B cell (primary cell): ENCODE data around the gene BEST1. TPM values are rescaled to one million over a fixed set of nuclear protein-coding genes. Genes with fewer than 3 reads are reported as not detected.

Experiments
- ATAC-seq: fragments of 200-7000 bp; cut with Tn5 transposase; one replicate; pipeline ENCODE4 v1.10.0; 2021; ENCODE audit warnings: low read depth, mild to moderate bottlenecking, moderate number of reproducible peaks, moderate library complexity
- CTCF ChIA-PET: fragments of 350-600 bp; sonication (Branson Sonifier 250); formaldehyde crosslinking; loops from one replicate; lab custom pipeline; 2021; ENCODE audit warnings: antibody characterized with exemption, inconsistent platforms; lab: Charles Lee
- POLR2A ChIA-PET: fragments of 350-600 bp; sonication (Branson Sonifier 250); formaldehyde crosslinking; loops from one replicate; lab custom pipeline; 2021; ENCODE audit warnings: antibody characterized with exemption; lab: Charles Lee
- DNase-seq: peaks from one replicate; pipeline ENCODE4 v3.0.0; 2013
- H2AFZ ChIP-seq: 2 replicates; pipeline ENCODE4 v1.6.1; 2012; ENCODE audit warnings: mild to moderate bottlenecking, low read depth, low read length; ENCODE audit not compliant: insufficient read depth, poor library complexity, severe bottlenecking
- H3K27ac ChIP-seq, 2 donors: 1 replicate in 1 of 2; 2 replicates in 1 of 2; pipeline ENCODE4 v1.5.1; 2012 to 2013; ENCODE audit warnings: low read length in 2 of 2, mild to moderate bottlenecking in 2 of 2, moderate library complexity in 1 of 2
- H3K27me3 ChIP-seq, 4 experiments: fragments of 200-600 bp in 1 of 4; sonication (generic) in 1 of 4; replicated peaks in 1 of 4; 1 replicate in 2 of 4; 2 replicates in 2 of 4; pipeline versions ENCODE4 v1.6.1 to v1.7.0; 2013 to 2016; ENCODE audit warnings: low read length in 3 of 4, mild to moderate bottlenecking in 2 of 4, mixed read lengths in 1 of 4, moderate library complexity in 1 of 4; ENCODE audit not compliant: insufficient read depth in 4 of 4, control insufficient read depth in 3 of 4; ENCODE audit errors: control extremely low read depth in 1 of 4
- H3K36me3 ChIP-seq, 2 experiments: replicated peaks in 1 of 2; 1 replicate in 1 of 2; 2 replicates in 1 of 2; pipeline versions ENCODE4 v1.6.1 to v1.7.1; 2013; ENCODE audit warnings: low read length in 1 of 2; ENCODE audit not compliant: insufficient read depth in 2 of 2, control insufficient read depth in 1 of 2; ENCODE audit errors: control extremely low read depth in 1 of 2, extremely low read depth in 1 of 2
- H3K4me1 ChIP-seq, 2 donors: fragments of 200-600 bp in 1 of 2; sonication (generic) in 1 of 2; 1 replicate in 1 of 2; 2 replicates in 1 of 2; pipeline versions ENCODE4 v1.5.1 to v1.6.1; 2013 to 2017; ENCODE audit warnings: low read length in 2 of 2; ENCODE audit not compliant: control insufficient read depth in 2 of 2, insufficient read depth in 2 of 2
- H3K4me2 ChIP-seq: replicated peaks from 2 replicates; pipeline ENCODE3; 2012; ENCODE audit warnings: mild to moderate bottlenecking, low read depth, low read length; ENCODE audit not compliant: poor library complexity, severe bottlenecking
- H3K4me3 ChIP-seq, 5 experiments: fragments of 200-600 bp in 1 of 5; sonication (generic) in 1 of 5; 1 replicate in 3 of 5; 2 replicates in 2 of 5; pipeline versions ENCODE4 v1.5.1 to v1.7.0; 2011 to 2016; ENCODE audit warnings: low read length in 4 of 5, mild to moderate bottlenecking in 4 of 5, low read depth in 2 of 5, control low read depth in 1 of 5, moderate library complexity in 1 of 5; ENCODE audit not compliant: insufficient read depth in 1 of 5; ENCODE audit errors: control extremely low read depth in 1 of 5, extremely low read depth in 1 of 5
- H3K79me2 ChIP-seq: fragments of 200-600 bp; sonication (generic); one replicate; pipeline ENCODE4 v1.6.0; 2016; ENCODE audit warnings: low read length; ENCODE audit not compliant: control insufficient read depth, insufficient read depth
- H3K9ac ChIP-seq: fragments of 200-600 bp; sonication (generic); 2 replicates; pipeline ENCODE4 v1.6.1; 2017; ENCODE audit warnings: mild to moderate bottlenecking, low read length, moderate library complexity
- H3K9me3 ChIP-seq, 3 donors: one replicate each; pipeline versions ENCODE4 v1.6.1 to v1.7.1; 2013; ENCODE audit warnings: low read length in 2 of 3; ENCODE audit not compliant: control insufficient read depth in 2 of 3, insufficient read depth in 1 of 3; ENCODE audit errors: control extremely low read depth in 1 of 3
- H4K20me1 ChIP-seq: 2 replicates; pipeline ENCODE4 v1.6.0; 2012; ENCODE audit warnings: mild to moderate bottlenecking, low read length; ENCODE audit not compliant: insufficient read depth, control insufficient read depth, poor library complexity, severe bottlenecking
- H3K27ac Mint-ChIP-seq: one replicate; pipeline ENCODE4 v1.8.0; 2021; ENCODE audit warnings: mixed read lengths
- H3K27me3 Mint-ChIP-seq: one replicate; pipeline ENCODE4 v1.8.0; 2021; ENCODE audit warnings: mixed read lengths
- H3K4me1 Mint-ChIP-seq: one replicate; pipeline ENCODE4 v1.8.0; 2021; ENCODE audit warnings: mixed read lengths
- H3K4me3 Mint-ChIP-seq: one replicate; pipeline ENCODE4 v1.8.0; 2021; ENCODE audit warnings: mixed read lengths
- H3K9me3 Mint-ChIP-seq: one replicate; pipeline ENCODE4 v1.8.0; 2022; ENCODE audit warnings: mixed read lengths; ENCODE audit not compliant: insufficient read depth
- EZH2 ChIP-seq: IDR thresholded peaks from 2 replicates; pipeline ENCODE4 v1.6.1; 2012; ENCODE audit warnings: borderline replicate concordance, low read depth, mild to moderate bottlenecking, moderate library complexity, low read length; ENCODE audit not compliant: insufficient read depth, poor library complexity, severe bottlenecking
- WGBS: methylation state at CpG from one replicate; pipeline ENCODE4 v1.1.5; 2013; ENCODE audit warnings: missing lambda C conversion rate; ENCODE audit not compliant: insufficient coverage; 5-methylcytosine and 5-hydroxymethylcytosine counted together
- intact Hi-C: fragments of 100-400 bp; cut with micrococcal nuclease; formaldehyde crosslinking; loops from one replicate; pipeline ENCODE4 v1.10.0; 2022
- polyA minus RNA-seq: library from RNA; depleted of rRNA, polyadenylated mRNA; stranded (reverse); fragments of >200 nt; gene quantifications from 2 replicates; pipeline ENCODE4 v1.2.3, GENCODE V29; 2012
- polyA plus RNA-seq: library from polyadenylated mRNA; depleted of rRNA; stranded (reverse); fragments of >200 nt; gene quantifications from 2 replicates; pipeline ENCODE4 v1.2.3, GENCODE V29; 2012
- total RNA-seq, 2 donors: library from RNA; stranded (reverse); fragments of 120-200 nt in 1 of 2; gene quantifications; 1 replicate in 1 of 2; 2 replicates in 1 of 2; pipeline versions ENCODE4 v1.2.3 to v1.2.4, GENCODE V29; 2013 to 2022
- TF ChIP-seq, protein P1 (sequence below): fragments of 200-600 bp; IDR thresholded peaks from one replicate; pipeline ENCODE4 v1.8.0; 2022; ENCODE audit warnings: antibody characterized with exemption, mild to moderate bottlenecking

Gene BEST1
- total RNA-seq (0.78 and 0.99 TPM in 2 replicates), polyA plus RNA-seq (0.07 and 0.42 TPM in 2 replicates), polyA minus RNA-seq (0.21 and 0.69 TPM in 2 replicates)
- 0.33 TPM for total RNA-seq (2013)

GRCh38 chr11:61950035-61950547, at the start of gene BEST1:
Gene BEST1, plus strand, starts transcription at chr11:61950351. Its CDS starts 1,456 bp downstream, at chr11:61951807.
- no peak for DNase-seq
- TF ChIP-seq EZH2, result no peak
- TF ChIP-seq, protein P1, sequence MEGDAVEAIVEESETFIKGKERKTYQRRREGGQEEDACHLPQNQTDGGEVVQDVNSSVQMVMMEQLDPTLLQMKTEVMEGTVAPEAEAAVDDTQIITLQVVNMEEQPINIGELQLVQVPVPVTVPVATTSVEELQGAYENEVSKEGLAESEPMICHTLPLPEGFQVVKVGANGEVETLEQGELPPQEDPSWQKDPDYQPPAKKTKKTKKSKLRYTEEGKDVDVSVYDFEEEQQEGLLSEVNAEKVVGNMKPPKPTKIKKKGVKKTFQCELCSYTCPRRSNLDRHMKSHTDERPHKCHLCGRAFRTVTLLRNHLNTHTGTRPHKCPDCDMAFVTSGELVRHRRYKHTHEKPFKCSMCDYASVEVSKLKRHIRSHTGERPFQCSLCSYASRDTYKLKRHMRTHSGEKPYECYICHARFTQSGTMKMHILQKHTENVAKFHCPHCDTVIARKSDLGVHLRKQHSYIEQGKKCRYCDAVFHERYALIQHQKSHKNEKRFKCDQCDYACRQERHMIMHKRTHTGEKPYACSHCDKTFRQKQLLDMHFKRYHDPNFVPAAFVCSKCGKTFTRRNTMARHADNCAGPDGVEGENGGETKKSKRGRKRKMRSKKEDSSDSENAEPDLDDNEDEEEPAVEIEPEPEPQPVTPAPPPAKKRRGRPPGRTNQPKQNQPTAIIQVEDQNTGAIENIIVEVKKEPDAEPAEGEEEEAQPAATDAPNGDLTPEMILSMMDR, result no peak
- 94% methylated on average over 8 of the region's 8 CpGs for WGBS
- Histone ChIP-seq H3K9ac (no peak within 1 kb of the TSS), H3K27me3 (peaks cover 0 to 11% (median 6%) of the 10 kb centered on the region in 4 experiments), H3K9me3 (peaks cover 0 to 6% (median 0%) of the 10 kb centered on the region in 3 donors), H3K4me1 (peaks cover 13 to 14% of the 10 kb centered on the region in 2 donors), H3K4me3 (no peak within 1 kb of the TSS), H2AFZ (no peak within 1 kb of the TSS), H3K4me2 (no peak within 1 kb of the TSS), H4K20me1 (no peaks in the 10 kb centered on the region), H3K79me2 (no peaks in the 10 kb centered on the region), H3K27ac (no peak within 1 kb of the TSS), H3K36me3 (no peaks in the 10 kb centered on the region)
- no peak for ATAC-seq
- Mint-ChIP-seq H3K9me3 (no peaks in the 10 kb centered on the region), H3K27ac (no peak within 1 kb of the TSS), H3K4me1 (peaks cover 12% of the 10 kb centered on the region), H3K4me3 (no peak within 1 kb of the TSS), H3K27me3 (peaks cover 4% of the 10 kb centered on the region)
- POLR2A ChIA-PET, result interaction anchor here (1.3 kb wide), 1 partner anchor 18 kb away, joined by 10 read pairs; the partner anchor contains the start of gene FTH1
- intact Hi-C loops, result no loop called here
- CTCF ChIA-PET, result interaction anchor here (1.3 to 10.2 kb wide), 8 partner anchors 12 to 158 kb away, joined by 3 to 217 read pairs (median 78); no protein-coding TSS in a partner anchor

DNA sequence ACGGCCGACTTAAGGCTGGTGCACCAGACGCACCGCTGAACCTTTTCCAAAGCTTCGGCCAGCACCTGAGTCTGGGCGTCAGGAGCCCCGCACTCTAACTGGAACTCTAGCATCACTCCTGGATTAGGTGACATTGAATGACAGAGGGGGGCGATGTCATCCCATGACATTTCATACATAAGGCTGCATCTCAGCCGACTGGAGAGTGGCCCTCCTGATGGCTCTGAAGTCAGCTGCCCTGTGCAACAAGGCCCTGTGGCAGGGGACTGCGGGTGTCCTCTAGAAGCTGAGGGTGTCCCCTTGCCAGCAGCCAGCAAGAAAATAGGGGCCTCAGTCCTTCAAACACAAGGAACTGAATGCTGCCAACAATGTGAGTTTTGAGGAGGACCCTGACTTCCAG, 48.8 kb upstream of the BEST1 start:
- no peak for ATAC-seq
- no peak overlapping the region for H3K27ac Mint-ChIP-seq
- intact Hi-C loops, result no loop called here
- TF ChIP-seq EZH2, result no peak
- TF ChIP-seq, protein P1, result no peak
- peaks cover 21% of the 10 kb centered on the region for H3K4me1 Mint-ChIP-seq
- H3K4me3 Mint-ChIP-seq, result no peak overlapping the region
- 98% methylated on average over 10 of the region's 10 CpGs for WGBS
- Histone ChIP-seq H3K9me3 (peaks cover 0 to 6% (median 0%) of the 10 kb centered on the region in 3 donors), H3K27ac (no peak overlapping the region), H3K79me2 (no peaks in the 10 kb centered on the region), H3K4me1 (peaks cover 21 to 34% of the 10 kb centered on the region in 2 donors), H3K4me2 (no peak overlapping the region), H4K20me1 (no peaks in the 10 kb centered on the region), H3K27me3 (peaks cover 0 to 3% (median 2%) of the 10 kb centered on the region in 4 experiments), H2AFZ (no peak overlapping the region), H3K36me3 (no peaks in the 10 kb centered on the region), H3K9ac (no peak overlapping the region), H3K4me3 (no peak overlapping the region)
- CTCF ChIA-PET, result interaction anchor here (0.6 to 12.0 kb wide), 9 partner anchors 21 to 778 kb away, joined by 3 to 424 read pairs (median 71); partner anchors contain the start of gene BEST1
- POLR2A ChIA-PET, result no interaction called here
- no peaks in the 10 kb centered on the region for H3K9me3 Mint-ChIP-seq
- H3K27me3 Mint-ChIP-seq, result peaks cover 4% of the 10 kb centered on the region
- DNase-seq, result no peak
